ENCODE measurements around the gene PHLDB3. TPM values are rescaled to one million over a fixed set of nuclear protein-coding genes. Genes with fewer than 3 reads are reported as not detected.

The PHLDB3 gene
- total RNA-seq, 1 experiment from 2014 or later = 10.0 TPM

DNA sequence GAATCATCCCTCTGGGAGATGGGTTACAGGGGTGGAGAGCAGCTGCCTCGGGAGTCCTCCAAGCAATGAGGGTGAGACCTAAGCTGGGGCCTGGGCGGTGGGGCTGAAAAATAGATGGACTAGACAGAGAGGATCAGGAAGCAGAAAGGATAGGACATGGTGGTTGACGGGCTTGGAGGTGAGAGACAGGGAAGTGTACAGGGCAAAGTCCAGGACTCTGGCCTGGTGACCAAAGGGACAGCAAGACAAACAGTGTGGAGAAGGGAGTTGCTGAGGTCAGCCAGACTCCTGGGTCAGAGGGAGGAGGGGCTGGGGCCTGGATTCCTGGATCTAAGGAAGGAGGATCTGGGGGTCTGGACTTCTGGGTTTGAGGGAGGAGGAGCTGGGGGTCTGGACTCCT is 5.5 kb downstream of the PHLDB3 start:
- DNase-seq (ENCODE audit: low read depth) = no peak

DNA sequence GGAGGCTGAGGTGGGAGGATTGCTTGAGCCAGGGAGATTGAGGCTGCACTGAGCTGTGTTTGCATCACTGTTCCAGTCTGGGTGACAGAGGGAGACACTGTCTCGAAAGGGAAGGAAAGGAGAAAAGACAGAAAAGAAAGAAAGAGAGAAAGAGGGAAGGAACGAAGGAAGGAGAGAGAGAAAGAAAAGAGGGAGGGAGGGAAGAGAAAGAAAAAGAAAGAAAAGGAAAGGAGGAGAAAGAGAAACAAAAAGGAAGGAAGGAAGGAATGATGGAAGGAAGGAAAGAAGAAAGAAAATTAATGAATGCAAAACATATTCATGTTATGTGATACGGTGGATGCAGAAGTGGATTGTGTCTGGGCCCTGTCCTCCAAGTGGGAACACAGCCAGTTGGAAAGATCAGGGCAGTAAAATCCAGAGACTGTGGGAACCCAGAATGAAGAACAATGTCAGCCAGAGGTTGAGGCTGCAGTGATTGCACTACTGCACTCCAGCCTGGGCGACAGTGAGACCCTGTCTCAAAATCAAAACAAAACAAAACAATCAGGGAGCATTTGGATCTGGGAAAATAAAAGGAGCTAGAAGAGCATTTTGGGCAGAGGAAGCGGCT is 6.2 kb downstream of the PHLDB3 start:
- DNase-seq (ENCODE audit: low read depth) = no peak

DNA sequence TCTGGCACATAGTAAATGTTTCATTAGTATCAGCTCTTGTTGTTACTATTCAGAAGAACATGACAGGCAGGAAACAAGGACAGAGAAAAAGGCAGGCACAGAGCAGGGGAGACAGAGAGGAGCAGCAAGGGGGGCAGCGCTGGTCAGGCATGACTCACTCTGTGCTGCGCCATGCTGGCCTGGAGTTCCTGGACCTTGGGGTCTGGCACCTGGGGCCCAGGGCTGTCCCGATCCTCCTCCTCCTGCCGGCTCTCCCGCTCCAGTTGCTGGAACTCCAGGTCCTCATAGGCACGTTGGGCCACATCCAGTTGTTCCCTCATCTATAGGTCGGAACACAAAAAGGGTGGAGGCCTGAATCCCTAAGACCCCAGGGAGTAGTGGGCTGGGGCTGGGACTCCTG is 7.6 kb downstream of the PHLDB3 start:
- DNase-seq (ENCODE audit: low read depth) = no peak

DNA sequence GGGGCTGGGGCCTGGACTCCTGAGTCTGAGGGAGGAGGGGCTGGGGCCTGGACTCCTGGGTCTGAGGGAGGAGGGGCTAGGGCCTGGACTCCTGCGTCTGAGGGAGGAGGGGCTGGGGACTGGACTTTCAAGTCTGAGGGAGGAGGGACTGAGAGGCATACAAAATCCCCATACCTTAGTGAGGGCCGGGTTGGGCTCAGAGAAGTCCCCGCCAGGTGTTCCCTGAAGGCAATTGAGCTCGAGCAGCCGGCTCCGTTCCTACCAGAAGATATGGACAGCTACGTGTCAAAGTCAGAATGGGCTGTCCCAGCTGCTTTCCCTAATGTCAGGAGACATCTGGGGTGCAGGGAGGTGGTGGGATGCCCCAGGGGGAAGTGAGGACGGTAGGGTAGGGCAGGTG is 9.5 kb downstream of the PHLDB3 start:
- DNase-seq (ENCODE audit: low read depth) = no peak

DNA sequence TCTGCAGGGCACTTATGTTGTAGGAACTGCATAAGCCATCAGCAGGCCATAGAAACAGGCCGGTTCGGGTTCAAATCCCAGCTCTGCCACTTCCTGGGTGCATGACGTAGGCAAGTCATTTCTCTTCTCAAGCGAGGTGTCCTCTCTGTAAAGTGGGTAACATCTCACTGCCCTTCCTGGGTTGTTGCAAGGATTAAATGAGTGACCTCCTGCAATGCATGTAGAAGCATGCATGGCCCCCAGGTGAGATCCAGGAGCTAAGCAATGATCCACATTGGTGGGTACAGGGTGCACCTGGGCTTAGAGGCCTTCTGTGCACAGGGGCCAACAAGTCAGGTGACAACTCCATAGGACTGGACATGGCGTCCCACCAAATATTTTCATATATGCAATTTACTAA is 13.8 kb downstream of the PHLDB3 start:
- no peak for DNase-seq (ENCODE audit: low read depth)

DNA sequence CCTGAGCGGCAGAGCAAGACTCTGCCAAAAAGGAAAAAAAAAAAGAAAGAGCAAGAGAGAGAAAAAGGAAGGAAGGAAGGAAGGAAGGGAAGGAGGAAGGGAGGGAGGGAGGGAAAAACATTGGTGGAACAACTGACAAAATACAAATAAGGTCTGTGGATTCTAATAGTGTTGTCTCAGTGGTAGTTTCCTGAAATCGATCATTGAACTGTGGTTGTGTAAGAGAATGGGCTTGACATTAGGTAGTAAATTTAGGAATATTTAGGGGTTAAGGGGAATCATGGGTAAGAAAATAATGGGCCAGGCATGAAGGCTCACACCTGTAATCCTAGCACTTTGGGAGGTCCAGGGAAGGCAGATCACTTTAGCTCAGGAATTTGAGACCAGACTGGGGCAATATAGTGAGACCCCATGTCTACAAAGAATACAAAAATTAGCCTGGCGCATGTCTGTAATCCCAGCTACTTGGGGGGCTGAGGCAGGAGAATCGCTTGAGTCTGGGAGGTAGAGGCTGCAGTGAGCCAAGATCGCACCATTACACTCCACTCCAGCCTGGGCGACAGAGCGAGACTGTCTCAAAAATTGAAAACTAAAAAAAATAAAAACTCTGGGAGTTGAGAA is 14.5 kb downstream of the PHLDB3 start:
- no peak for DNase-seq (ENCODE audit: low read depth)

DNA sequence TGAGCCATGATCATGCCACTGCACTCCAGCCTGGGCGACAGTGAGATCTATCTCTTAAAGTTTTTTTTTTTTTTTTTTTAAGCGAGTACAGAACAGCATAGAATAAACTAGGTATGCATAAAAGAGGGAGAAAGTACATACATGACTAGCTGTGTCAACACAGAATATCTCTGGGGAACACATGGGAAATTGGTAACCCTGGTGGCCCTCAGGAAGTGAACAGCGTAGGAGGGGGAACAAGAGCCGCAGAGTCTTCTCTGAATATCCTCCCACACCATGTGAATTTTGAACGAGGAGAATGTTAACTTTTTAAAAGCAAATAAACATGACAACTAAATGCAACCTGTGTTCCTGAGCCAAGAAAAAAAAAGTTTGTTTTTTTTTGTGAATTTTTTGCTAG is 15.2 kb downstream of the PHLDB3 start:
- no peak for DNase-seq (ENCODE audit: low read depth)

DNA sequence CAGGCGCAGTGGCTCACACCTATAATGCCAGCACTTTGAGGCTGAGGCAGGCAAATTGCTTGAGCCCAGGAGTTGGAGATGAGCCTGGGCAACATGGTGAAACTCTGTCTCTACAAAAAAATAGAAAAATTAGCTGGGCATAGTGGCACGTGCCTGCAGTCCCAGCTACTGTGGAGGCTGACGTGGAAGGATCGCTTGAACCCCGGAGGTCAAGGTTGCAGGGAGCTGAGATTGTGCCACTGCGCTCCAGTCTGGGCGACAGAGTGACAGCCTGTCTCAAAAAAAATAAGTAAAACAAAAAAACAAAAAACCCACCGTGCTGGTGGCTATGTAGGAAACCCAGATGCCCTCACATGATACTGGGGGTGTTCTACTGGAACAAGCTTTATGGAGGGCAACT is 16.4 kb downstream of the PHLDB3 start:
- no peak for DNase-seq (ENCODE audit: low read depth)

DNA sequence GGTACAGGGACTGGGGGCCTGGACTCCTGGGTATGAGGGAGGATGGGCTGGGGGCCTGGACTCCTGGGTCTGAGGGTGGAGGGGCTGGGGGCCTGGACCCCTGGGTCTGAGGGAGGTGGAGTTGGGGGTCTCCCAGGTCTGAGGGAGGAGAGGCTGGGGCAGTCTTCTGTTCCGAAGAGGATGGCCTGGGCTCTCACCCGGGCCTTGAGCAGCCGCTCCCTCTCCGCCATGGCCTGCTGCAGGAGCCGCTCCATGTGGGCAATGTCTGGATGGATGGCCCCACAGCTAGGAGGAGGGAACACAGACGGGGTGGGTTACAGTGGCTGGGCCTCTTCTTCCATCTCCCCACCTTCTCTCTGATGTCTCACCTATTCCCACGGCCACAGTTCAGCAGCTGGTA is 18.1 kb downstream of the PHLDB3 start:
- no peak for DNase-seq (ENCODE audit: low read depth)

DNA sequence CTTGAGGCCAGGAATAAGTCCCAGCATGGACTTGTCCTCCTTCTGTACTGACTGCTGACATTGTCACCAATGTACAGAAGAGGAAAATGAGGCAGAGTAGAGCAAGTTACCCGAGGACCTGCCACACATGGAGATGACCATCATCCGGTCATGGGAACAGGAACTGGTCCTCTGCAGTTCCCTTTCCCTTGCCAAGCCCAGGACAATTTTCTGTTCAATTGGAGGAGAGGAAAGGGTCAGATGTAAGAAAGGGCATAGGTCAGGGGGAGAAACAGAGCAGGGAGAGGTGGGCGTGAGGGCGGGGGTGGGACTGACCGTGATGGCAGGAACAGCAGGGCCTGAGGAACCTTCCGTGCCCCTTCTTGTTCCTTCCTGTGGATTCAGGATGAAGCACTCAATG is 18.6 kb downstream of the PHLDB3 start:
- DNase-seq (ENCODE audit: low read depth) = no peak

DNA sequence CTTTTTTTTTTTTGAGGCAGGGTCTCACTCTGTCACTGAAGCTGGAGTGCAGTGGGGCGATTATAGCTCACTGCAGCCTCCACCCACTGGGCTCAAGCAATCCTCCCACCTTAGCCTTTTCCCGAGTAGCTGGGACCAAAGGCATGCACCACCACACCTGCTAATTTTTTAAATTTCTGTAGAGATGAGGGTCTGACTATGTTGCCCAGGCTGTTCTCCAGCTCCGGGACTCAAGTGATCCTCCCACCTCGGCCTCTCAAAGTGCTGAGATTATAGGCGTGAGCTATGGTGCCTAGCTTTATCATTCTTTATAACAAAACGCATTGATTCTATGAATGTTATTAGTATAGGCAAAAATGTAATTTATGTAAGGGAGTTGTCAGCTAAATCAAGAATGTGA is 21.3 kb downstream of the PHLDB3 start:
- no peak for DNase-seq (ENCODE audit: low read depth)

DNA sequence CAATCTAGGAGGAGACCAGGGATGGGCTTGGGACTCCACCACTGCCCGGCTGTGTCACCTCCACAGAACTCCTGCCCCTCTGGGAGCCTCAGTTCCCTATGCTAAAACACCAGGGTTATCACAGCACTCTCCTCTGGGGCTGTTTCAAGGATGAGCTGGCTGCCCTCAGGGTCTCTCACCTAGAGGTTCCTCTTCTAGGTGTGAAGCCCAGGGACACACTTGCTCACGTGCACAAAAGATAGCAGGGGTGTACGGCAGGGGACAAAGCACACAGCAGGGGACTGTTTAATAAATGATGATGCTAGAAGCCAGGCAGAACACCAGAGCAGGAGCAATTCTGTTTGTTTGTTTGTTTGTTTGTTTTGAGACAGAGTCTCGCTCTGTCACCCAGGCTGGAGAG is 22.4 kb downstream of the PHLDB3 start:
- no peak for DNase-seq (ENCODE audit: low read depth)

DNA sequence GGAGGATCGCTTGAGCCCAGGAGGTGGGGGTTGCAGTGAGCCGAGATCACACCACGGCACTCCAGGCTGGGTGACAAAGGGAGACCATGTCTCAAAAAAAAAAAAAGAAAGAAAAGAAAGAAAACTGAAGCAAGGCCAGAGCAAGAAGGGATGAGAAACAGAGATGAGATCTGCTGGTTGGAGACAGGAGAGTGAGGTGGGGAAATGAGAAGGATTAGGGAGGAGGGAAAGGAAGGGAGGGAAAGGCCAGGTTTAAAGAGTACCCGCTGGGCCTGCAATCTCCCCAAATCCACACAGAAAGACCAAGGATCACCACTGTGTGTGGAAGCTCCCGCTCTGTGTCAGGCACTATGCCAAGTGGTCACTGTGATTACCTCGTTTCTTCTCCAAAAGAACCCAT is 22.8 kb downstream of the PHLDB3 start:
- no peak for DNase-seq (ENCODE audit: low read depth)

DNA sequence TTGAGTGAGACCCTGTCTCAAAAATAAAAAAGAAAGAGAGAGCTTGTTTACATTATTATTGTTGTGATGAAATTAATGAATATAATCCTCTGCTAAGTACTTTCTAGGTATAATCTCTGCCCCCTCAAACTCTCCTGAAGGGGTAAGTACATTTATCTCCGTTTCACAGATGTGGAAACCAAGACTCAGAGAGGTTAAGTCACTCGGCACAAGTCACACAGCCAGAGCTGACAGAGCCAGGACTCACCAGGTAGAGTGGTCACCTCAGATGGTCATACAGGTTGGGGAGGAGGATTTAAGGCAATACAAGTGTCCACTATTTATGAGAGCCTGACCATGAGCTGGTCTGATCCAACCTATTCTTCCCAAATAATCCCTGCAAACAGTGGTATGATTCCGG is 24.0 kb downstream of the PHLDB3 start:
- no peak for DNase-seq (ENCODE audit: low read depth)

DNA sequence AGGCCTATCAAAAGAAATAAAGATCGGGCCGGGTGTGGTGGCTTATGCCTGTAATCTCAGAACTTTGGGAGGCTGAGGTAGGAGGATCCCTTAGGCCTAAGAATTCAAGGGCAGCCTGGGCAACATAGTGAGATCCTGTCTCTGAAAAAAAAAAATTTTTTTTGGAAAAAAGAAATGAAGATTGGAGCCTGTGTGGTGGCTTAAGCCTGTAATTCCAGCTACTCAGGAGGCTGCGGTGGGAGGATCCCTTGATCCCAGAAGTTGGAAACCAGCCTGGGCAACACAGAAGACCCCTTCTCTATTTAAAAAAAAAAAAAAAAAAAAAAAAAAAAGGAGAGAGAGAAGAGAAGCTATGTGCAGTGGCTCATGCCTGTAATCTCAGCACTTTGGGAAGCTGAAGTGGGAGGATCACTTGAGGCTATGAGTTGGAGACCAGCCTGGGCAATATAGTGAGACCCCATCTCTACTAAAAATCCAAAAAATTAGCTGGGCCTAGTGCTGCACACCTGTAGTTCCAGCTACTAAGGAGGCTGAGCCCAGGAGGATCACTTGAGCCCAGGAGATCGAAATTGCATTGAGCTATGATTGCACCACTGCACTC is 24.5 kb downstream of the PHLDB3 start:
- DNase-seq (ENCODE audit: low read depth) = no peak

DNA sequence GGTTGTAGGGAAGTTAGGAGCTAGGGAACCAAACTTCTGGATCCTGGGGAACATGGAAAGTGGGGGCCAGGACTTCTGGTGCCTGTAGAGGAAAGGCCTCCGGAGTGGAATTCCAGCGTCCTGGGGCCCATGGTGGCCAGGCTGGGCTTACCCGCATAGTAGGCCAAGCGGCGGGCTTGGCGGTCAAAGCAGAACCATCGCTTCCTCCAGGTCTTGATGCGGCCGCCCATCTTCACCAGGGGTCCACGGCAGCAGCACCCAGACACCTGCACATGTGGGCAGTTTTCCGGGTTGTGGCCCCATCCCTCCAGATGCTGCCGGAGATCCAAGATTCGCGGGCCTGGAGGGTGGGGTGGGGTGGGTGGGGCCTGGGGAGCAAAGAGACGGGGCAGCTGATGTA is 25.3 kb downstream of the PHLDB3 start:
- no peak for DNase-seq (ENCODE audit: low read depth)

DNA sequence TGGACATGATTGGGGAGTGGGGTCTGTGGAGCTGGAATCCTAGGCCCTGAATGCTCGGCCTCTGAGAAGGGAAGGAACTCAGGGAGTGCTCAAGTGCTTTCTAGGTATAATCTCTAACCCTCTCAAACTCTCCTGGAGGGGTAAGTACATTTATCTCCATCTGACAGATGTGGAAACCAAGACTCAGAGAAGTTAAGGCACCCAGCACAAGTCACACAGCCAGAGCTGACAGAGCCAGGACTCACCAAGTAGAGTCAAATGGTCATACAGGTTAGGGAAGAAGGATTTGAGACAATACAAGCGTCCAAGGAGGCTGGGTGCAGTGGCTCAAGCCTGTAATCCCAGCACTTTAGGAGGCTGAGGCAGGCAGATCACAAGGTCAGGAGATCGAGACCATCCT is 26.2 kb downstream of the PHLDB3 start:
- no peak for DNase-seq (ENCODE audit: low read depth)

DNA sequence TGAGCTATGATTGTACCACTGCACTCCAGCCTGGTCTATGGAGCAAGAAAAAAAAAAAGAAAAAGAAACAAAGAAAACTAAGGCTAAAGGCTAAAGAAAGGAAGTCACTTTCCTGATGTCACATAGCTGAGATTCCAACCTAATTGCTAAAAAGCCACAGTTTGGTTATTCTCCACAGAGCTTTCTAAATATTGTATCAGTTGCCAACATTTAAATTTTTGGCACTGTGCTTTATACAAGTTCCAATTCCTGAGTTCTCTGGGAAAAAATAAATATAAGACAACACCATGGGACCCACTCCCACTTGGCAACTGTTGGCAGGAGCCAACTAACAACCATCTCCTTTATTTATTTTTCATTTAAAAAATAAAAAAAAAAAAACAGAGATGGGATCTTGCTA is 27.9 kb downstream of the PHLDB3 start:
- DNase-seq (ENCODE audit: low read depth) = peak; percentile 72

DNA sequence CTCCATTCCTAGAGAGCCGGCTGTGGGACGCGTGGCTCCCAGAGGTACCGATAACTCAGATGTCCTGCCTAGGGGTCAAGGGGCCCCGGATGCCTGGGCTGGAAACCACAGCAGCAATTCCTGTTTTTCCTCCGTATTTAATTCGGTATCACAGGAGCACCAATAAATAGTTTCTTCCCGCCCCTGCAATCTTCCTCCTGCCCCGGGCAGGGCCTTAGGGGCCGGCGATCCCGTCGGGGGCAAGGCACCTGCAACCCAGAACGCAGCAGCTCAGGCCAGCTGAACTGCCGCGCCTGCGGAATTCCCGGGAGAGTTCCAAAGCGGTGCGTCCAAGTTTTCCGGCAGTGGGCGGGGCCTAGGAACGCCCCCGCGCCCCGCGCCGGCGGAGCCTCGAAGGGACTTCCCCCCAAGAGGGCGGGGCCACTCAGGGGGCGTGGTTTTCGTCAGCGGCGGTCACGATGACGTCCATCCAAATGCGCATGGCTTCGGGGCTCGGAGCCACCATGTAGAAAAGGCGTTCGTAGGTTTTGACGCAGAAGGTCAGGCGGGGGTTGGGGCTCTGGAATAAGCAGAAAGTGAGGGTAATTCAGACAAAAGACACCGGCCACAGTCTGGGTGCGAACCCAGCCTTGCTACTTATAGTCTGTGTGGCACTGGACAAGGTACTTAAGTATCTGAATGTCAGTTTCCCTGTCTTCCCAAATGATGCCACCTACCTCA is 29.4 kb downstream of the PHLDB3 start:
- DNase-seq (ENCODE audit: low read depth) = peak; percentile 6

DNA sequence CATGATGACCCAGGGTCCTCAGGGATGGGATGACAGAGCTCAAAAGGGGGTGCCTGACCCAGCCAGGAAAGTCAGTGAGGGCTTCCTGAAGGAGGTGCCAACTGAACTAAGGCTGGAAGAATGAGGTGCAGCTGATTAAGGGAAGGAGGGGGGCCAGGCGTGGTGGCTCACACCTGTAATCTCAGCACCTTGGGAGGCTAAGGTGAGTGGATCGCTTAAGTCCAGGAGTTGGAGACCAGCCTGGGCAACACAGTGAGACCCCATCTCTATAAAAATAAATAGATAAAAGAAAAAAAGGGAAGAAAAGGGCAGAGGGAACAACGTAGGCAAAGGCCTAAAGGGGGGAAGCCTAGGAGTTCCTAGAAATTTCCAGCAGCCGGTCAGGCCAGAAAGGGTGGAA is 30.1 kb downstream of the PHLDB3 start:
- DNase-seq (ENCODE audit: low read depth) = no peak

DNA sequence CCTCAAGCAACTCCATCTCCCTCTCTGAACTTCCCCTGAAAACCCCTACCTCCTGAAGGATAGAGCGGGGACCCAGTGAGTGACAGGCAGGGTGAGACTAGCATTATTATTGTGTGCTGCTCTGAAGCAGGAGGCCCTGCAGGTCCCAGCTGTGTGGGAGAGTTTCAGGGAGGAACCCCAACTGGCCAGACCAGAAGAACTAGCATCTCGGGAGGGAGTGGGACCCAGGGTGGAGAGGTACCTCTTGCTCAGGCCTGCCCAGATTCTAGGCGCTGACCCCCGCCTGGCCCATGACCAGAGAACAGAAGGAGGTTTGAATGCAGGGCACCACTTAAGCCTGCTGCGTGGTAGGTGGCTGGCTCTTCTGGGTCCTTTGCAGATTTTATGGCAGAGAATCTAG is 33.5 kb downstream of the PHLDB3 start:
- DNase-seq (ENCODE audit: low read depth) = no peak

DNA sequence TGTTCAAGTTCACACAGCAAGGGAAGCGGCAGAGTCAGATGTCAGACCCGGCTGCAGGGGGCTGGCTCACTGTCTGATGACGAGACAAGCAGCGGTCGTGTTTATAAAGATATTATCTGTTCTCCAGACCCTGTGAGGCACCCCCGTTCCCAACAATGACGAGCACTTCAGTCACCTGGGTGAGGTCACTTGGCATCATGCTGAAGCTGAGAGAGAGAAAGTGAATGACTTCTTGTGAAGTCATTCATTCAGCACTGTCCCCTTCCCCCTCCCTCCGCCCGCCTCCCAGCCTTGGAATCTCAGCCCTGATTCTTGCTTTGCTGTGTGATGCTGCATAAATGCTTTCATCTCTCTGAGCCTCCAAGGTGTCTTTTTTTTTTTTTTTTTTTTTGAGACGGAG is 34.3 kb downstream of the PHLDB3 start:
- no peak for DNase-seq (ENCODE audit: low read depth)

DNA sequence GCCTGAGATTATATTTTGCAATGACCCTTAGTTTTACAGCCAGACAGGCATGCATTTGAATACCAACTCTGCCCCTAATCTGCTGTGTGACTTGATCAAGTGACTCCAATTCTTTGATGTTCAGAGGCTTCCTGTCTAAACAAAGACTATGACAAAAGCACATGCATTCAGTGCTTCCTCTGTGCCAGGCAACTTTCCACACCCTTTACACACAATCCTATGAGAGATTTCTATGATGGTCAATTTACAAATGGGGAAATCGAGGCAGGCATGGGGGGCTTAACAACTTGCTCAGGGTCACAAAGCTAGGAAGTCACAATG is 35.4 kb downstream of the PHLDB3 start:
- DNase-seq (ENCODE audit: low read depth) = no peak

Measured in LHCN-M2 (cell line).